Daoy (cell line): ENCODE measurements around the gene CHCT1. TPM values are rescaled to one million over a fixed set of nuclear protein-coding genes. Genes with fewer than 3 reads are reported as not detected.
A peak's percentile ranks its signal among the peaks of the same experiment; 100 is the strongest.
"Not testable (repeated sequence)": the region's sequence is repeated elsewhere in the genome, so short reads cannot be mapped to it uniquely, and the experiment has no call there.

ENCODE experiments used
- DNase-seq: peaks from one replicate; pipeline ENCODE4 v3.0.0-alpha.2; 2015; ENCODE audit warnings: low read depth
- total RNA-seq: library from RNA; depleted of rRNA; stranded (reverse); fragments of >200 nt; shearing (Covaris generic); gene quantifications from 2 replicates; pipeline ENCODE4 v1.2.3, GENCODE V29; 2014; rRNA removed

Gene CHCT1
- total RNA-seq: not detected in 2 replicates

DNA sequence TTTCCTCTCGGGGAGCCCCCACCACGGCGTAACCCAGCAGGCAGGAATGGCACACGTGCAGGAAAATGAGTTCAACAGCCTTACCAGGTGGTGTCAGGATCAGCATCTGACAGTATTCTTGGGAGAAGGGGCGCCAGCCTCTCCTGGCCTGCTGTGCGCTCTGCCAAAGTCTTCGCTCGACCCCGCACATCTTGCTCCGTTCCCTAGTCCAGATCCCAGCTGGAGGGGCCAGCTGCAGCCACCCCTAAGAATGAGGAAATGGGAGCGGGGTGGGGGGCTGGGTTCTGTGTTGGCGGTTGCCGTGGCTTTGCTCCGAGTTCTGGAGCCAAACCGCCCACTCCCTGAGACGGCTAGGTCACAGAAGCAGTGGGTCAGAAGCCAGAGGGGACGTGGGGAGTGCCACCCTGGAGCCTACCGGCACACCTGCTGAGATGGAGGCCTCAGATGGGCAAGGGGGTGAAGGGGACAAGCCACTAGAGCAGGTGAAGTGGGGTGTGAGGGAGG is at the start of gene CHCT1:
Gene CHCT1 (plus strand): TSS at position 328 of the 504 bp plus-strand sequence. CDS start 104 bp downstream, at position 432.
- DNase-seq: no peak

DNA sequence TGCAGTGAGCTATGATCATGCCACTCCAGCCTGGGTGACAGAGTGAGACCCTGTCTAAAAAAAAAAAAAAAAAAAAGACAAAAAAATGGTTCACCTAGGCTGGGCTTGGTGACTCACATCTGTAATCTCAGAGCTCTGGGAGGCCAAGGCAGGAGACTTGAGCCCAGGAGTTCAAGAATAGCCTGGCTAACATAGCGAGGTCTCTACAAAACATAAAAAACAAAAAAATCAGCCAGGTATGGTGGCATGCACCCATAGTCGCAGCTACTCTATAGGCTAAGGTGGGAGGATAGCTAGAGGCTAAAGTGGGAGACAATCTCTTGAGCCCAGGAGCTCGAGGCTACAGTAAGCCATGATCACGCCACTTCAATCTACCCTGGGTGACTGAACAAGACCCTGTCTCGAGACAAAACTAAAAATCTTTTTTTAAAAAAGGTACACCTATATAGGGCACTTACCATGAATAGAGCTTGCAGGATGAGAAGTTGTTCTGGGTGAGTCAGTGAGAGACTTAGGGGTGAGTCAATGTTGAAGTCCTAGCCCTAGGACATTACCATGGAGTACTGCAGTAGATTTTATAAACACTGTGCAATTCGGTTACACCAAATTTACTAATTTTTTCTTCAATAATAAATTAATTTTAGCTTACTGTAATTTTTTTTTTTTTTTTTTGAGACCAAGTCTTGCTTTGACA is 49.4 kb upstream of the CHCT1 start:
- peak; percentile 59 for DNase-seq

DNA sequence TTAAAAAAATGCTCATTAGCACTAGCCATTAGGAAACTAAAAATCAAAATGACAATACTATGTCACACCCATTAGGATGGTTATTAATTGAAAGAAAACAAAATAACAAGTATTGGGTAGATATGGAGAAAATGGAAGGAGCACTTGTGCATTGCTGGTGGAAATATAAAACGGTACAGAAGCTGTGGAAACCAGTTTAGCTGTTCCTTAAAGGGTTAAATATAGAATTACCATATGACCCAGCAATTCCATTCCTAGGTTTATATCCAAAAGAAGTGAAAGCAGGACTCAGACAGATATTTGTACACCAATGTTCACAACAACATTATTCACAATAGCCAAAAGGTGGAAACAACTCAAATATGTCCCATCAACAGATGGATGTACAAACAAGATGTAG is 44.1 kb upstream of the CHCT1 start:
- DNase-seq: not testable (repeated sequence)

DNA sequence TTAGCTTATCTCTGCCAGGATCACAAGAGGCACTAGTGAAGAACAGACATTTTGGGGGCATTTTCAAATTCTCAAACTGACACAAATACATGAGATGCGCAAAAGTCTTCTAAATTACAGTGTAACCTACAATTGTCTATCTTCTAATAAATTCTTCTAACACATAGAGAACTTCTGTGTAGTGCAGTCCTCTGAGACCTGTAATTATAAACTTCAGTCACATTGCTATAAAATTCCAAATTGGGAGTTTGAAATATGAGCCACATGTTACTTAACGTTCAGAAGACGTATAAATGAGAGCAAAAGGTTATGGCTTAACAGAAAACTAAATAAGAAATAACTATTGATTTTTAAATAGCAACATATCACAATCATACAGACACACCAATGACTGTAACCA is 42.8 kb upstream of the CHCT1 start:
- not testable (repeated sequence) for DNase-seq

DNA sequence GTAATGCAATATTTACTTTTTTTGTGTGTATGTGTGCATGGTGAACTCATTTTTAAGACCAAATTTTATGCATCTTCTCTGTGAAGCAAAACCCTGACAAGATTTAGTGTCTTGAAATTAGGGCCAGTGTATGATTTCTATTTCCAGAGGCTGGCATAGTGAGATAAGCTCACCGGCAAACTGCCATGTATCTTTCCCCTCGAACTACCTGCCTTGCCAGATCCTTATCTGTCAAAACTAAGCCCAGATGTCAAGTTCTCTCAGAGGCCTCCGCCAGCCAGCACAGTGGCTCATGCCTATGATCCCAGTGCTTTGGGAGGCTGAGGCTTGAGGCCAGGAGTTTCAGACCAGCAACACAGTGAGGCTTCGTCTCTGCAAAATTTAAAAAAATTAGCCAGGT is 40.3 kb upstream of the CHCT1 start:
- DNase-seq: no peak

DNA sequence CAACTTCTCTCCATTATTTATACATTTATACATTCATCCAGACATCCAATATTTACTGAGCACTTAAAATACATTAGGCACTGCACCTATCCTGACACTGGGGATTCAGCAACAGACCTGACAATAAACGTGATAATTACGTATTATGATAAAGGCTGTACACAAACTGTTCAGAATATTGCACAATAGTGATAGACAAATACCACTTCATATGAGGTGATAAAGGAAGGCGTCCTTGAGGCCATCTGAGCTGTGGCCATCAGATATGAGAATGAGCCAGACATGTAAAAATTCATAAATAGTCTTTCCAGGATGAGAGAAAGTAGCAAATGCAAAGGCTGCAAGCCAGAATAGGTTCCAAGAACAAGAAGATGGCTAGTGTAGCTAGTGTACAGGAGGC is 38.9 kb upstream of the CHCT1 start:
- no peak for DNase-seq

DNA sequence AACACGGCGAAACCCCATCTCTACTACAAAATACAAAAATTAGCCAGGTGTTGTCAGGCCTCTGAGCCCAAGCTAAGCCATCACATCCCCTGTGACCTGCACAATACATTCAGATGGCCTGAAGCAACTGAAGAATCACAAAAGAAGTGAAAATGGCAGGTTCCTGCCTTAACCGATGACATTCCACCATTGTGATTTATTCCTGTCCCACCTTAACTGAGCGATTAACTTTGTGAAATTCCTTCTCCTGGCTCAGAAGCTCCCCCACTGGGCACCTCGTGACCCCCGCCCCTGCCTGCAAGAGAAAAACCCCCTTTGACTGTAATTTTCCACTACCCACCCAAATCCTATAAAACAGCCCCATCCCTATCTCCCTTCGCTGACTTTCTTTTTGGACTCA is 37.4 kb upstream of the CHCT1 start:
- not testable (repeated sequence) for DNase-seq

DNA sequence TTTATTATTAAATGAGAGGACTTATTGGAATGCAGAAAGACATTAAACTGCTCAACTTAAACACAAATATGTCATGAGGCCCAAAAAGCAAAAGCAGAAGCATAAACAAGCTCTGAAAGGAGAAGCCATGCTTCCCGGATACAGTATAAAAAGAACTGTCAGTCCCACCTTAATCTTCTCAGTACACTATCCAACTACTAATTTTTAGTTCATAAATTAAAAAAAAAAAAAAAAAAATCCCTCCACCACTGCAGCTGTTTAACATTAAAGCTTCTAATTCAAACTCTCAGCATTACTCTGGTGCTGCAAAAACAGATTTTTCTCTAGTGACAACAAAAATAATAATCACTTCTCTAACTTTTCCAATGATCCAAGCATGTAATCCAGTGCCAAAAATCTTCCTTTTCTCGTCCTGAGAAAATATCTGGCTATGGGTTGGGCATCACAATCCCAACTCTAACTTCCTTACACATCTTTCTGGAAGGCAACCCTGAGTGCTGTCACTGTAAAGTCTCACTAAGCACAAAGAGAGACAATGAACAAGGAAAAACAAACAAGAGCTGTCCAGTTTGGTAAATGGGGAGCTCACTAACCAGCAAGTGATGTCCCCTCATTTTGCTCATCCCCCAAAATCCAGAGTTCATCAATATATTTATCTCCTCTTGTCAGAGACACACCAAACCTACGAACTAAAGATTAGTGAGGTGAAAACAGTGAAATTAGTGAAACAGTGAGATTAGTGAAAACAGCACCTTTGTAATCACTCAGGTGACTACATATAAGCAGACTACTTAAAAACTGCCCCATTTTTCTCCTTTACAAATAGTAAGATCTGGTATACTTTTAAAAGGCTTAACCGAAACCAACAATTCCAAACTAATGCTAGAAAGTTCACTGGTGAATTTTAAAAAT is 35.9 kb upstream of the CHCT1 start:
- DNase-seq: no peak

DNA sequence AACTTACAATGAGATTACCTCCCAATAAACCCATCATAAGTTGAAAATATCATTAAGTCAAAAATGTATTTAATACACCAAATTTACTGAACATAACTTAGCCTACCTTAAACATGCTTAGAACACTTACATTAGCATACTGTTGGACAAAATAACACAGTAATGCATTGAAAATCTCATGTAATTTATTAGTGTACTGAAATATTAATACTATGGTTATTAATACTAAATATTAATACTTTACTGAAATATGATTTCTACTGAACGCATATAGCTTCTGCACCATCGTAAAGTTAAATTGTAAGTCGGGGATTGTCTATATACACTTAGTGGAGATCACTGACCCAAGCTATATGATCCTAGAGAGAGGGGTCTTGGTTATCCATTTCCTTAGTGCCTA is 34.6 kb upstream of the CHCT1 start:
- DNase-seq: no peak

DNA sequence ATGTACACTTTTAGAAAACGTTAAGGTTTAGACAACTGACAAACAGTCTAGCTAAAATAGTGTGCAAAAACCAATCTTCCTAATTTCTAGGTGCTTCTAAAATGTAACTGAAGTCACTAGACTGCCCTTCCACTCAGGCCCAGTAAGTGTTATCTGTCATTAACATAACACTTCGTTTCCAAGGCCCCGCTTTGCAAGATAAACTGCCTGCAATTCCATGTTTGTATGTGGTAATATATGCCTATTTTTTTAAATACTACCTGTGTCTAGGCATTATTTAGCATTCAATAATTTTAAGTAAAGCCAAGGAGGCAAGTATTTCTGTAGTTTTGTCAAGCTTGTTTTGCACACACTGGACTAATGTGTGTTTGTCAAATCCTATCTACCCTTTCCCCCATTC is 33.5 kb upstream of the CHCT1 start:
- no peak for DNase-seq

DNA sequence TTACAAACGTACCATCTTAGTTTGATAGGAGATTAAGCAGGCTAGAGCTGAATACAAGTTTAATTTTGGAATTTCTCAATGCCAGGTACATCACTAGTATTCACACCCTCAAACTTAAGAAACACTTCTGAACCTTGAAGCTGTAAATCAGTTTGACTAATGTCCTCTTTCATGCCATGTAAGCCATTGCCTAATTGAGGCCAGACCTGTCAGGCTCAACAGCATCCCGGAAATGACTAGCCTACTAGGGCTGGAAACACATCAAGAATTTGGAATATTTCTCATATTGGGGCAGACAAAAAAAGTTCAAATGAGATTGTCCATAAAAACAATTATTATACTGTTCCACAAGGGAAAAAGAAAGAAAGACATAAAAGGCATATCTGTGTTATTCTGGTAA is 32.1 kb upstream of the CHCT1 start:
- DNase-seq: peak; percentile 41

DNA sequence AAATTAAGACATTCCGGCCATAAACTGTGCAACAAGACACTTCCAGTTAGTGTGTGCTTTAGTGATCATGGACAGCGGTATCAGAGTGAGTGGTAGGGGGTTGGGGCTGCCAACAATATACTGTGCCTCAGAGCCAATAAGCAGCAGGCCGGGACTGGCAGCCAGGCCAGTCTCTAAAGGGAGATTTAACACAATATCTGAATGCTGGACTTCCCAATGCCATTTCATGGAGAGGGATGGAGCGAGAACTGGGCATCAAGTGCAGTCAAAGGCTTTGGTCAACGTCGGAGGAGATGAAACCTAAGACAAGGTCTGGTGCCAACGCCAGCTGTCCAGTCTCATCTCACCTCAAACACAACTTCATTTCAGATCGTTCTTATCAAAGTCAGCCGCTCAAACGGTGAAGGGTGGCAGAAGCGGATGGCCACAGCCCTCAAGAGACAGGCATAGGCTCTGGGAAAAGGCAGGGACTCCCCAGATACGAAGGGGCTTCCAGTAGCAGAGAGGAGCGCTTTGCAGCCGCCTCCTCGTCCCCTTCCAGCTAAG is 31.3 kb upstream of the CHCT1 start:
- DNase-seq: peak; percentile 34

DNA sequence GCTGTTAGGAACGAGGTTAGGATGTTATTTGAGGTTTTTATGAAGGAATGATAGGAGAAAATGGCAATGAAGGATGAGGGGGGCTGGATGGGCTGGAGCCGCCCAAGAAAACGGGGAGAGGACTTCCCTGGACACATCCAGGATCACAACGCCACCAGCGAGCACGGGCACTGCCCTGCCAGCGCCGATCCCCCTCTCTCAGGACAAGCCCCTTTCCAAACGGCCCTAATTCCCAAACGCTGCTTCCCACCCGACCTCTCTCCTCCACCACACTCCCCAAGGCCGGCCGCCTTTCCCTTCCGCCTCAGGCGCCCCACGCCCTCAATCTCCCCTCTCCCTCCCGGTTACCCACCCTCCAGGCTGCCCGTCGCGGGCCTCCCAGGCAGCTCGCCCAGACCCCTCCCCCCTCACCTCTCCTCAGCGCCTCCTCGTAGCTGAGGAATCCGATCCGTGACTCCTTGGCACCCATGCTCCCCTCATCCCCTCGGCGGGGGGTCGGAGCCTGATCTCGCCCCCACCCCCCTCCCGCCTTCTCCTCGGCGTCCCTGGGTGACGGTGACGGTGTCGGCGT is 30.7 kb upstream of the CHCT1 start:
- DNase-seq: no peak

DNA sequence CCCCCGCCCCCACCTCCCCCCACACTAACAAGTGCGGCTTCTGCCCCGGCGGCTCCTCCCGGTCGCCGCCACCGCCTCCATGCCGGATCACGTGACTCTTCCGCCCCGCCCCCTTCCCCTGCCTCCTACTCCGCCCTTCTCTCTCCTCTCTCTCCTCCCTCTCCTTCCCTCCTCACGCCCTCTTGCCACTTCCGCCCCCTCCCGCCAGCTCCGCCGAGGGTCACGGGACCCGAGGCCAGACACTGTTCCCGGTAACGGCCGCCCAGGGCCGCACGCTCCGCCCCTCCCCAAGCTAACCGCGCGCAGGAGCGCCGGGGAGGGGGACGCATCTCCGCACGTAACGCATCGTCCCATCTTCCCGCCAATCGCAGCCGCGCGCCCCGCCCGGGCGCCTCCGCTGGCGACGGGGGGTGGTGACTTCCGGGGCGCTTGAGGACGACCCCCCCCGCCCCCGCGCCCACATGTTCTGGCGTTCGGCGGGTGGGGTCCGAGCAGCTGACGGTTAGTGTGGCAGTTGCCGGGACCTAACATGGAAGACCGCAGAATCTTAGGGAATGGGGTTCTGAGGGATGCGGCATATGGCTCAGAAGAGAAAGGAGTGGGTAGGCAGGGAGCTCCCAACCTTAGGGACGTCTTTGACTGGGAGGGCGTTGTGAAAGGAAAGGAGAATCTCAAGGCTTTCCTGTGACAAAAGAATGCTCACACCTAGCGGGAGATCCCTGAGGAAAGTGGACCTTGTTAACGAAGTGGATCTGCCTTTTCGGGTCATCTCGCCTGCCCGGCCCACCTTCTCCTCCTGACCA is 30.0 kb upstream of the CHCT1 start, which contains the start of gene USP32:
Gene USP32 (minus strand): TSS at position 92 of the 803 bp plus-strand sequence. CDS start 194 bp downstream, outside the sequence.
- DNase-seq: peak; percentile 97

DNA sequence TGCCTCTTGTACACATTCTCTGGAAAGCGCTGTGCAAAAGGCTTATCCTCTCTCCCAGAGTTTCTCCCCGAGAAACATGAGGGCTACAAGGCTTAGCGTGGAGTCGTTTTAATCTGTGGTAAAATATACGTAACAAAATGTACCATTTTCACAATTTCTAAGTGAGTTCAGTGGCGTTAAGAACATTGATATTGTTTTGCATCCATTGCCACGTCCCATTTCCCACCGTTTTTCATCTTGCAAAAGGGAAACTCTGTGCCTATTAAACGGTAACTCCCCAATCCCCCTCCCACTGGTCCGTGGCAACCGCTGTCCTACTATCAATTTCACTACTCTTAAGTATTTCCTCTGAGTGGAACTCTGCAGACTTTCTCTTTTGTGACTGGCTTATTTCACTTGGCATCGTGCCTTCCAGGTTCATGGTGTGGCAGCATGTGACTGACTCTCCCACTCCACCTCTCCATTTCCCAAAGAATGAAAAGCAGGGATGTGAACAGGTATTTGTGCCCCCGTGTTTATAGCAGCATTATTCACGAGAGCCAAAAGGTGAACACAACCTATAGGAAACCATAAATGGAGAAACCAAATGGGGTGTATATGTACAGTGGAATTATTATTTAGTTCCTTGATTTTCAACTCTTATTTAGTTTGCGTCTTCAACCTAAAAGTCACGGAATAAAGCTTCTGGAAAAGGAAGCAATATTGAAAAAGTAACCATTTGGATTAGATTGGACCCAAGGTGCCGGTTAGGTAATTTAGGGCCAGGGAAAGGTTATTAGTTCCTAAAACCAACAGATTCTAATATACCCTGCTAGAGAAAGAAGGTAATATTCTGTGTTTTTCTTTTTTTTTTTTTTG is 29.2 kb upstream of the CHCT1 start:
- DNase-seq: peak; percentile 71

DNA sequence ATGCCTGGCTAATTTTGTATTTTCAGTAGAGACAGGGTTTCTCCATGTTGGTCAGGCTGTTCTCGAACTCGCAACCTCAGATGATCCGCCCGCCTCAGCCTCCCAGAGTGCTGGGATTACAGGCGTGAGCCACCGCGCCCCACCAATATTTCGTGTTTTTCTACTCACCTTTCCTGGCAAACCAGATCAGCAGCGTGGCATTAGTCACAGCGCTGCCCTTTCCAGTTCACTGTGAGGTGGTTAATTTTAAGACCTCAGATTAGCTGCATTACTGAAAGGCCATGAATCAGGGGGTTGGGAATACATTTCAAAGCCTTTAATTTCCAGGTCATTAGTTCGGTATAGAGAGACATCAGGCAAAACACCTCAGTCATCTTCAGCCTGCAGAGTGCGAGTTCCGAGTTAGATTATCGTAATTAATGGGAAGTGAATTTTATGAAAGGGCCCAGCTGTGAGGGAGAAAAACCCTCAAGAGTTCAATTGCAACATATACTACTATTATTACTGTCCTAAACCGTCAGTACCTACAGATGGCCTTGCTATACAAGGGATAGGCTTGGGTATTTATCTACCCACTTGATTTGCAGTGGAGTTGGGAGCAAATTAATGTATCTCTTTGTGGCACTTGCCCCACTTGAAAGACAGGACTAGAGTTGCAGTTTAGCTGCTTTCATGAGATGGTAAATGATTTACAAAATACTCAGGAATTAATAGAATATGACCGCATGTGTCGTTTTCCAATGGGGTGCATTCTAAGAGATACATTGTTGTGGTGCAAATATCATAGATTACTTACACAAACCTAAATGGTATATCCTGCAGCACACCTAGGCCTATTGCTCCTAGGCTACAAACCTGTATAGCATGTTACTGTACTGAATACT is 28.2 kb upstream of the CHCT1 start:
- DNase-seq: no peak

DNA sequence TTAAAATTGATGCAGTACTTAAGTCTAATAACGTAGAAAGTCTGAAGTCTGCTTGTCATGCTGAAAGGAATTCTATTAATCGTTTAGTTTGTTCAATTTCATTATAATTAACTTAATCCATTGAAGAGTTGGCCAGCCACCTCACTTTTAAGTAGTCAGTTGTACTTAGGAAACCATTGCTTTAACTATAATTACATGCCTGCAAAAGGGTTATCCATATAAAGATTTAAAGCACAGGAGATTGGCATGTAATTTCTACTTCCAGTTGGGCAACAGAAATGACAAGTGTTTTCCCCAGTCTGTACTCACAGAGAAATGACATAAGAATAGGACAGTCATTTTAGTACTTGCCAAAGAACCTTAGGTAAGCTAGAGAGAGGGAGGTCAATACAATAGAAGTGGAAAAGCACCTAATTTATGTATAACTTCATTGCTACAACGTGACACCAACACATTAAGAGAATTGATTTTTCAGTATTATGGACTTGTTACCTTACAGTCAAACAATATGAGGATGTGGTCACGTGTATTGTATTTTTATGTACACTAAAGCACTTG is 26.7 kb upstream of the CHCT1 start:
- DNase-seq: no peak

DNA sequence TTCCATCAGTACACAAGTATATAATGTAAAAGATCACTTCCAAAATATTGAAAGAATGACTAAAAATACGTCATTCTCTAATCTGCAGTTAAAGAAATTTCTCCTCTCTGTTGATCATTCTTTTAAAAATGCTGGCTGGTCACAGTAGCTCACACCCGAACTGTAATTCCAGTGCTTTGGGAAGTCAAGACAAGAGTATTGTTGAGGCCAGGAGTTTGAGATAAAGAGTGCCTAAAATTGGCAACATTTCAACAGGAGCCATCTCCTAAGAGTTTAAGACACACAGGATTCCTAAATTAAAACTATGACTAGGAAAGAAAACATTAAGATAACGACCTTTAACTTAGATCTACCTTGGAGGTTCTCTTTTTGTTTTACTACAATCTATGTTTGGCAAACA is 25.9 kb upstream of the CHCT1 start:
- DNase-seq: no peak
